WTC11 (cell line): Measurements from ENCODE around the gene ADI1. TPM values are rescaled to one million over a fixed set of nuclear protein-coding genes. Genes with fewer than 3 reads are reported as not detected.

Experiments
- ATAC-seq: fragments of 200-7000 bp; cut with Tn5 transposase; 2 replicates; pipeline ENCODE4 v1.10.0; 2021; ENCODE audit warnings: mild to moderate bottlenecking, moderate library complexity
- CTCF ChIA-PET: fragments of 300-600 bp; sonication (Branson Sonifier 250); formaldehyde crosslinking; loops from one replicate; lab custom pipeline; 2021; ENCODE audit warnings: antibody characterized with exemption; lab: Charles Lee
- POLR2A ChIA-PET: fragments of 350-600 bp; sonication (Branson Sonifier 250); formaldehyde crosslinking; loops from one replicate; lab custom pipeline; 2021; ENCODE audit warnings: antibody characterized with exemption; lab: Charles Lee
- DNase-seq: peaks from one replicate; pipeline ENCODE4 v3.0.0; 2021; ENCODE audit warnings: low spot score
- H3K27ac Mint-ChIP-seq: 2 replicates; pipeline ENCODE4 v1.8.0; 2021; ENCODE audit warnings: mixed read lengths
- H3K27me3 Mint-ChIP-seq: 2 replicates; pipeline ENCODE4 v1.8.0; 2021; ENCODE audit warnings: low read depth, mild to moderate bottlenecking, moderate library complexity, mixed read lengths
- H3K36me3 Mint-ChIP-seq: 2 replicates; pipeline ENCODE4 v1.8.0; 2021; ENCODE audit warnings: mixed read lengths
- H3K4me1 Mint-ChIP-seq: 2 replicates; pipeline ENCODE4 v1.8.0; 2022; ENCODE audit warnings: mixed read lengths
- H3K4me3 Mint-ChIP-seq: 2 replicates; pipeline ENCODE4 v1.8.0; 2021; ENCODE audit warnings: mild to moderate bottlenecking, moderate library complexity, mixed read lengths
- H3K9me3 Mint-ChIP-seq: 2 replicates; pipeline ENCODE4 v1.8.0; 2021; ENCODE audit warnings: mixed read lengths
- ATF1 ChIP-seq: sonication (generic); formaldehyde crosslinking; IDR thresholded peaks from 2 replicates; pipeline ENCODE4 v1.8.1; 2023; ENCODE audit warnings: mild to moderate bottlenecking, moderate library complexity, missing genetic modification reagents
- CREB1 ChIP-seq: sonication (generic); formaldehyde crosslinking; IDR thresholded peaks from 2 replicates; pipeline ENCODE4 v1.8.0; 2023; ENCODE audit warnings: mild to moderate bottlenecking, missing genetic modification reagents
- GABPB1 ChIP-seq: sonication (generic); formaldehyde crosslinking; IDR thresholded peaks from 2 replicates; pipeline ENCODE4 v1.8.1; 2023; ENCODE audit warnings: mild to moderate bottlenecking, missing genetic modification reagents
- GRHL2 ChIP-seq: fragments of 250-450 bp; sonication (Bioruptor Pico); IDR thresholded peaks from 2 replicates; pipeline ENCODE4 v1.8.0; 2022; ENCODE audit warnings: mild to moderate bottlenecking, moderate library complexity; ENCODE audit not compliant: insufficient replicate concordance, severe bottlenecking
- GTF2I ChIP-seq: fragments of 250-450 bp; sonication (Bioruptor Pico); conservative IDR thresholded peaks from 2 replicates; pipeline ENCODE4 v1.4.0; 2021; ENCODE audit warnings: mild to moderate bottlenecking
- HMGA2 ChIP-seq: fragments of 250-450 bp; sonication (Bioruptor Pico); IDR thresholded peaks from 2 replicates; pipeline ENCODE4 v1.4.0; 2021; ENCODE audit warnings: mild to moderate bottlenecking, moderate library complexity
- JAZF1 ChIP-seq: fragments of 250-450 bp; sonication (Bioruptor Pico); IDR thresholded peaks from 2 replicates; pipeline ENCODE4 v1.9.0; 2021; ENCODE audit warnings: moderate library complexity, mild to moderate bottlenecking, inconsistent platforms
- MYBL2 ChIP-seq: sonication (generic); formaldehyde crosslinking; IDR thresholded peaks from 2 replicates; pipeline ENCODE4 v1.8.1; 2023; ENCODE audit warnings: mild to moderate bottlenecking, moderate library complexity, missing genetic modification reagents
- NFYB ChIP-seq: sonication (generic); formaldehyde crosslinking; conservative IDR thresholded peaks from 2 replicates; pipeline ENCODE4 v1.8.0; 2022; ENCODE audit warnings: low read depth, missing genetic modification reagents
- OVOL2 ChIP-seq: fragments of 250-450 bp; sonication (Bioruptor Pico); IDR thresholded peaks from 2 replicates; pipeline ENCODE4 v1.9.0; 2021; ENCODE audit warnings: mild to moderate bottlenecking, borderline replicate concordance
- RELA ChIP-seq: sonication (generic); formaldehyde crosslinking; IDR thresholded peaks from 2 replicates; pipeline ENCODE4 v1.8.1; 2022; ENCODE audit warnings: missing genetic modification reagents, mild to moderate bottlenecking, borderline replicate concordance
- SP1 ChIP-seq: sonication (generic); formaldehyde crosslinking; conservative IDR thresholded peaks from 2 replicates; pipeline ENCODE4 v1.8.1; 2022; ENCODE audit warnings: missing genetic modification reagents
- TP53 ChIP-seq: sonication (generic); formaldehyde crosslinking; IDR thresholded peaks from 2 replicates; pipeline ENCODE4 v1.8.1; 2023; ENCODE audit warnings: mild to moderate bottlenecking, missing genetic modification reagents
- ZNF138 ChIP-seq: sonication (generic); formaldehyde crosslinking; conservative IDR thresholded peaks from 2 replicates; pipeline ENCODE4 v1.8.1; 2022; ENCODE audit warnings: mild to moderate bottlenecking, moderate library complexity, missing genetic modification reagents
- ZNF396 ChIP-seq: fragments of 250-450 bp; sonication (Bioruptor Pico); IDR thresholded peaks from 2 replicates; pipeline ENCODE4 v1.8.0; 2021; ENCODE audit warnings: mild to moderate bottlenecking, moderate library complexity, borderline replicate concordance
- ZNF416 ChIP-seq: fragments of 250-450 bp; sonication (Bioruptor Pico); IDR thresholded peaks from 2 replicates; pipeline ENCODE4 v1.9.0; 2021; ENCODE audit warnings: mild to moderate bottlenecking, inconsistent platforms
- ZNF423 ChIP-seq: fragments of 250-450 bp; sonication (Bioruptor Pico); IDR thresholded peaks from 2 replicates; pipeline ENCODE4 v2.1.2; 2022; ENCODE audit warnings: mild to moderate bottlenecking, moderate library complexity
- total RNA-seq: library from RNA; stranded (reverse); gene quantifications from 3 replicates; pipeline ENCODE4 v1.2.3, GENCODE V29; 2021
- TF ChIP-seq, protein P1 (sequence below): fragments of 250-450 bp; sonication (Bioruptor Pico); IDR thresholded peaks from 2 replicates; pipeline ENCODE4 v1.9.0; 2021; ENCODE audit warnings: moderate library complexity, mild to moderate bottlenecking, inconsistent platforms, borderline replicate concordance
- TF ChIP-seq, protein P2 (sequence below): sonication (generic); formaldehyde crosslinking; IDR thresholded peaks from 2 replicates; pipeline ENCODE4 v1.8.1; 2022; ENCODE audit warnings: mild to moderate bottlenecking, missing genetic modification reagents, moderate library complexity, borderline replicate concordance
- TF ChIP-seq, protein P3 (sequence below): sonication (generic); formaldehyde crosslinking; IDR thresholded peaks from 2 replicates; pipeline ENCODE4 v1.8.1; 2023; ENCODE audit warnings: mild to moderate bottlenecking, missing genetic modification reagents, moderate library complexity
- TF ChIP-seq, protein P4 (sequence below): sonication (generic); formaldehyde crosslinking; IDR thresholded peaks from 2 replicates; pipeline ENCODE4 v1.8.0; 2022; ENCODE audit warnings: mild to moderate bottlenecking, missing genetic modification reagents
- TF ChIP-seq, protein P5 (sequence below): sonication (generic); formaldehyde crosslinking; IDR thresholded peaks from 2 replicates; pipeline ENCODE4 v1.8.0; 2022; ENCODE audit warnings: mild to moderate bottlenecking, missing genetic modification reagents

Gene ADI1
- total RNA-seq, 1 experiment from 2014 or later = 21.4 TPM

DNA sequence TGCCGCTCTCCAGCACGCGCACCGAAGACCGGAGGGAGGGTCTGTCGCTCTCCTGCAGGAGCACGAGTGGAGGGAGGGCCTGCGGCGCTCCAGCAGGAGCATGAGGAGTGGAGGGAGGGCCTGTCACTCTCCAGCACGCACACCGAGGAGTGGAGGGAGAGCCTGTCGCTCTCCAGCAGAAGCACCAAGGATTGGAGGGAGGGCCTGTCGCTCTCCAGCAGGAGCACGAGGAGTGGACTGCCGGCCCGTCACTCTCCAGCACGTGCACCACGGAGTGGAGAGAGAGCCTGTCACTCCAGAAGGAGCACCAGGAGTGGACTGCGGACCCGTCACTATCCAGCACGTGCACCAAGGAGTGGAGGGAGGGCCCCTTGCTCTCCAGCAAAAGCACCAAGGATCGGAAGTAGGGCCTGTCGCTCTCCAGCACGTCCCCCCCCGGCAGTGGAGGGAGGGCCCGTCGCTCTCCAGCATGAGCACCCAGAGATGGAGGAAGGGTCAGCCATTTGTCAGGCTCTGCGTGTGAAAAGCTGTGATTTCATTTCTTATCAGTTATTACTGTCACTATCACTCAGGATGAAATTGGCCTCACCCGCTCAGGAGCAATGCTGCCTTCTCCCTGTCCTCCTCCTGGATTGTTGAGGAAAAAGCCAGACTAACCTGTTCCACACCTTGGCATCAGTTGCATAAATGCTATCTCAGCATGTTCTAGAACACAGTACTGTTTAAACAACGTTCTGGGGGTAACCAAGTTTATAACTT is 35.9 kb downstream of the ADI1 start:
- Mint-ChIP-seq H3K4me3 (peak overlapping the region; percentile 39; the same call in 1 of the 2 replicates), H3K4me1 (no peaks in the 10 kb centered on the region)

DNA sequence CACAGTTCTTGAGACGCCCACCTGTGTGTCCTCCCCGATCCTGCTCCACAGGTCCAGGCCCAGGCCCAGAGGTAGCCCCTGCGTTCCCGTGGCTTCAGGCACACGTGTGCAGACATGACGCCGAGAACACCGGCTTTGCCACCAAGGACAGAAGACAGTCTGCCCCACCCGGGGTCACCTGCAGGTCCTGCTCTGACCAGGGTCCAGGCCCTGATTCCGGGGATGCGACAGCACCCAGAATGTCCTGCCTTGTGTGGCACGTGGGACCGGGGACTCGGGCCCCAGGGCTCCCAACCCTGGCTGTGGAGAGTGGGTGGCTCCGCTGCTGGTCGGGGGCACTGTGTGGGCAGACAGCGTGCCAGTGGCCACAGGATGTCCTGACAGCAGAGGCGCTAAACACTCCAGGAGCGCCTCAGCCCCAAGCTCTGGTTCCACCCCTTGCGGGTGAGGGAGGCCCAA is 36.9 kb downstream of the ADI1 start:
- CTCF ChIA-PET = no interaction called here
- Mint-ChIP-seq H3K4me3 (no peak overlapping the region), H3K27me3 (peaks cover 5% of the 10 kb centered on the region), H3K4me1 (no peaks in the 10 kb centered on the region), H3K27ac (no peak overlapping the region), H3K36me3 (peaks cover 26% of the 10 kb centered on the region), H3K9me3 (peaks cover 4% of the 10 kb centered on the region)
- no peak for TF ChIP-seq CREB1 (CRISPR knock-in tag)
- TF ChIP-seq ZNF423 = no peak
- no peak for TF ChIP-seq HMGA2 (CRISPR knock-in tag)
- no peak for TF ChIP-seq MYBL2 (CRISPR knock-in tag)
- TF ChIP-seq GABPB1 (CRISPR knock-in tag) = no peak
- no peak for TF ChIP-seq RELA (CRISPR knock-in tag)
- TF ChIP-seq, protein P1, sequence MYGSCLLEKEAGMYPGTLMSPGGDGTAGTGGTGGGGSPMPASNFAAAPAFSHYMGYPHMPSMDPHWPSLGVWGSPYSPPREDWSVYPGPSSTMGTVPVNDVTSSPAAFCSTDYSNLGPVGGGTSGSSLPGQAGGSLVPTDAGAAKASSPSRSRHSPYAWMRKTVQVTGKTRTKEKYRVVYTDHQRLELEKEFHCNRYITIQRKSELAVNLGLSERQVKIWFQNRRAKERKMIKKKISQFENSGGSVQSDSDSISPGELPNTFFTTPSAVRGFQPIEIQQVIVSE (CRISPR knock-in tag) = no peak
- TF ChIP-seq, protein P2, sequence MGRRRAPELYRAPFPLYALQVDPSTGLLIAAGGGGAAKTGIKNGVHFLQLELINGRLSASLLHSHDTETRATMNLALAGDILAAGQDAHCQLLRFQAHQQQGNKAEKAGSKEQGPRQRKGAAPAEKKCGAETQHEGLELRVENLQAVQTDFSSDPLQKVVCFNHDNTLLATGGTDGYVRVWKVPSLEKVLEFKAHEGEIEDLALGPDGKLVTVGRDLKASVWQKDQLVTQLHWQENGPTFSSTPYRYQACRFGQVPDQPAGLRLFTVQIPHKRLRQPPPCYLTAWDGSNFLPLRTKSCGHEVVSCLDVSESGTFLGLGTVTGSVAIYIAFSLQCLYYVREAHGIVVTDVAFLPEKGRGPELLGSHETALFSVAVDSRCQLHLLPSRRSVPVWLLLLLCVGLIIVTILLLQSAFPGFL (CRISPR knock-in tag) = no peak
- no peak for TF ChIP-seq ZNF138
- TF ChIP-seq GRHL2 (CRISPR knock-in tag) = no peak
- TF ChIP-seq SP1 = no peak
- no peak for TF ChIP-seq TP53
- no peak for TF ChIP-seq OVOL2 (CRISPR knock-in tag)
- TF ChIP-seq ZNF416 (CRISPR knock-in tag) = no peak
- POLR2A ChIA-PET = no interaction called here
- DNase-seq = no peak
- no peak for ATAC-seq

More for the DNA sequence above, 35.9 kb downstream of the ADI1 start:
- peaks cover 5% of the 10 kb centered on the region for H3K9me3 Mint-ChIP-seq
- peaks cover 6% of the 10 kb centered on the region for H3K27me3 Mint-ChIP-seq
- DNase-seq (peak; percentile 73), ATAC-seq (peak; percentile 97)
- ChIA-PET CTCF (no interaction called here), POLR2A (no interaction called here)
- TF ChIP-seq ZNF396 (CRISPR knock-in tag) (no peak), GTF2I (no peak), ATF1 (CRISPR knock-in tag) (0 out of 2 replicates have a peak, but pooled peaks have one; percentile 7), NFYB (peak; percentile 99), SP1 (peak; percentile 51), JAZF1 (CRISPR knock-in tag) (no peak)
- TF ChIP-seq, protein P3, sequence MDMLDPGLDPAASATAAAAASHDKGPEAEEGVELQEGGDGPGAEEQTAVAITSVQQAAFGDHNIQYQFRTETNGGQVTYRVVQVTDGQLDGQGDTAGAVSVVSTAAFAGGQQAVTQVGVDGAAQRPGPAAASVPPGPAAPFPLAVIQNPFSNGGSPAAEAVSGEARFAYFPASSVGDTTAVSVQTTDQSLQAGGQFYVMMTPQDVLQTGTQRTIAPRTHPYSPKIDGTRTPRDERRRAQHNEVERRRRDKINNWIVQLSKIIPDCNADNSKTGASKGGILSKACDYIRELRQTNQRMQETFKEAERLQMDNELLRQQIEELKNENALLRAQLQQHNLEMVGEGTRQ (CRISPR knock-in tag) = peak; percentile 63
- TF ChIP-seq, protein P4, sequence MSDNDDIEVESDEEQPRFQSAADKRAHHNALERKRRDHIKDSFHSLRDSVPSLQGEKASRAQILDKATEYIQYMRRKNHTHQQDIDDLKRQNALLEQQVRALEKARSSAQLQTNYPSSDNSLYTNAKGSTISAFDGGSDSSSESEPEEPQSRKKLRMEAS (CRISPR knock-in tag) = peak; percentile 89
- TF ChIP-seq, protein P5, sequence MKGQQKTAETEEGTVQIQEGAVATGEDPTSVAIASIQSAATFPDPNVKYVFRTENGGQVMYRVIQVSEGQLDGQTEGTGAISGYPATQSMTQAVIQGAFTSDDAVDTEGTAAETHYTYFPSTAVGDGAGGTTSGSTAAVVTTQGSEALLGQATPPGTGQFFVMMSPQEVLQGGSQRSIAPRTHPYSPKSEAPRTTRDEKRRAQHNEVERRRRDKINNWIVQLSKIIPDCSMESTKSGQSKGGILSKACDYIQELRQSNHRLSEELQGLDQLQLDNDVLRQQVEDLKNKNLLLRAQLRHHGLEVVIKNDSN (CRISPR knock-in tag) = peak; percentile 66
- H3K27ac Mint-ChIP-seq = no peak overlapping the region
- peaks cover 25% of the 10 kb centered on the region for H3K36me3 Mint-ChIP-seq
